Measurements from ENCODE around the gene SNRNP40. TPM values are rescaled to one million over a fixed set of nuclear protein-coding genes. Genes with fewer than 3 reads are reported as not detected.

Gene SNRNP40
- total and polyA plus RNA-seq, 2 experiments from 2014 or later, result 90.0 to 135 TPM

- Histone ChIP-seq H3F3A (replicated peaks; ENCODE audit: low read depth) (no peaks in the 10 kb centered on the region), H3K4me1 (ENCODE audit: insufficient read depth) (no peaks in the 10 kb centered on the region), H3K27me3 (ENCODE audit: insufficient read depth) (no peaks in the 10 kb centered on the region), H2AFZ (no peak overlapping the region), H4K20me1 (replicated peaks; ENCODE audit: insufficient read depth) (peaks cover 15% of the 10 kb centered on the region), H3K79me2 (replicated peaks; ENCODE audit: insufficient read depth) (peaks cover 34% of the 10 kb centered on the region), H3K36me3 (ENCODE audit: insufficient read depth) (peaks cover 27% of the 10 kb centered on the region; the same call in 1 of the 2 replicates), H3K4me3 (no peak overlapping the region), H3K9me2 (ENCODE audit: insufficient read depth) (no peaks in the 10 kb centered on the region), H3K27ac (ENCODE audit: low read depth) (no peak overlapping the region), H3K4me2 (no peak overlapping the region)
- H3K4me3 Mint-ChIP-seq, result no peak overlapping the region
- no peaks in the 10 kb centered on the region for H3K4me1 Mint-ChIP-seq
- no peak for TF ChIP-seq ZNF331 (CRISPR knock-in tag; IDR thresholded peaks at IDR 0.05; ENCODE audit: low read depth)
- TF ChIP-seq EZH2phosphoT487 (IDR thresholded peaks at IDR 0.05; ENCODE audit: unreplicated experiment), result no peak
- TF ChIP-seq ETS1 (IDR thresholded peaks at IDR 0.05), result no peak
- no peak for TF ChIP-seq CREB1 (CRISPR knock-in tag; IDR thresholded peaks at IDR 0.05; ENCODE audit: low read depth)
- TF ChIP-seq REST (IDR thresholded peaks at IDR 0.05; ENCODE audit: unreplicated experiment), result no peak
- TF ChIP-seq ZNF114 (CRISPR knock-in tag; IDR thresholded peaks at IDR 0.05), result no peak
- TF ChIP-seq STAT1 (IDR thresholded peaks at IDR 0.05; ENCODE audit: unreplicated experiment), result no peak
- TF ChIP-seq NANOG (IDR thresholded peaks at IDR 0.05; ENCODE audit: borderline replicate concordance), result no peak
- no peak overlapping the region for H3K27ac Mint-ChIP-seq
- no peaks in the 10 kb centered on the region for H3K27me3 Mint-ChIP-seq (ENCODE audit: insufficient read depth, low read depth, poor library complexity)
- H3K36me3 Mint-ChIP-seq (ENCODE audit: low read depth), result peaks cover 43% of the 10 kb centered on the region
- no peak for ATAC-seq
- DNase-seq (ENCODE audit: low spot score), result no peak
- H3K9me3 Mint-ChIP-seq, result no peaks in the 10 kb centered on the region
Measured at GRCh38 chr1:31310198-31310597, 13.6 kb upstream of the SNRNP40 start.

GRCh38 chr1:31308036-31308435 lies 11.4 kb upstream of the SNRNP40 start:
- H3F3A ChIP-seq (replicated peaks; ENCODE audit: low read depth), result no peaks in the 10 kb centered on the region
- no peak overlapping the region for H3K27ac ChIP-seq (ENCODE audit: low read depth)
- peaks cover 56% of the 10 kb centered on the region for H3K79me2 ChIP-seq (replicated peaks; ENCODE audit: insufficient read depth)
- no peaks in the 10 kb centered on the region for H3K4me1 ChIP-seq (ENCODE audit: insufficient read depth)
- H3K36me3 Mint-ChIP-seq (ENCODE audit: low read depth), result peaks cover 31% of the 10 kb centered on the region
- no peaks in the 10 kb centered on the region for H3K27me3 ChIP-seq (ENCODE audit: insufficient read depth)
- no peak overlapping the region for H3K4me3 ChIP-seq
- peaks cover 21% of the 10 kb centered on the region; the same call in 1 of the 2 replicates for H3K36me3 ChIP-seq (ENCODE audit: insufficient read depth)
- H2AFZ ChIP-seq, result no peak overlapping the region
- ATAC-seq (no peak), DNase-seq (ENCODE audit: low spot score) (no peak)
- peak overlapping the region; percentile 72; the same call in 1 of the 2 replicates for H3K27ac Mint-ChIP-seq
- no peak overlapping the region for H3K4me3 Mint-ChIP-seq
- no peaks in the 10 kb centered on the region for H3K9me3 Mint-ChIP-seq
- TF ChIP-seq JUNB (IDR thresholded peaks at IDR 0.05; ENCODE audit: unreplicated experiment) (no peak), ZNF114 (CRISPR knock-in tag; IDR thresholded peaks at IDR 0.05) (no peak), POLR2AphosphoS5 (IDR thresholded peaks at IDR 0.05; ENCODE audit: low read depth) (no peak), CTCF (conservative IDR thresholded peaks at IDR 0.05; ENCODE audit: low read depth in 2 of 2) (no peak), ZNF331 (CRISPR knock-in tag; IDR thresholded peaks at IDR 0.05; ENCODE audit: low read depth) (no peak)
- H3K4me2 ChIP-seq, result no peak overlapping the region
- H3K9me2 ChIP-seq (ENCODE audit: insufficient read depth), result no peaks in the 10 kb centered on the region
- H3K4me1 Mint-ChIP-seq, result no peaks in the 10 kb centered on the region
- peaks cover 10% of the 10 kb centered on the region; the same call in 1 of the 2 replicates for H4K20me1 ChIP-seq (replicated peaks; ENCODE audit: insufficient read depth)
- no peaks in the 10 kb centered on the region for H3K27me3 Mint-ChIP-seq (ENCODE audit: insufficient read depth, low read depth, poor library complexity)
